Muscle of leg (tissue), 11 donors: ENCODE measurements around the gene C16orf86. TPM values are rescaled to one million over a fixed set of nuclear protein-coding genes. Genes with fewer than 3 reads are reported as not detected.

ENCODE experiments used
- DNase-seq: peaks from one replicate; pipeline ENCODE4 v3.0.0; 2013
- H3K27ac ChIP-seq: one replicate; pipeline ENCODE4 v1.5.1; 2013; ENCODE audit warnings: mild to moderate bottlenecking, low read length, control low read depth
- H3K27me3 ChIP-seq: one replicate; pipeline ENCODE4 v1.6.1; 2013; ENCODE audit warnings: low read length; ENCODE audit not compliant: control insufficient read depth, insufficient read depth
- H3K36me3 ChIP-seq: one replicate; pipeline ENCODE4 v1.6.1; 2013; ENCODE audit warnings: low read length; ENCODE audit not compliant: control insufficient read depth, insufficient read depth
- H3K4me1 ChIP-seq: one replicate; pipeline ENCODE4 v1.6.1; 2013; ENCODE audit warnings: low read length; ENCODE audit not compliant: control insufficient read depth, insufficient read depth
- H3K4me3 ChIP-seq: one replicate; pipeline ENCODE4 v1.5.1; 2013; ENCODE audit warnings: low read length, control low read depth
- H3K9me3 ChIP-seq: replicated peaks from 2 replicates; pipeline ENCODE4 v1.6.1; 2013; ENCODE audit warnings: low read depth, low read length; ENCODE audit not compliant: control insufficient read depth
- WGBS: methylation state at CpG from one replicate; pipeline ENCODE4 v1.1.5; 2013; ENCODE audit warnings: missing lambda C conversion rate; ENCODE audit not compliant: insufficient coverage; 5-methylcytosine and 5-hydroxymethylcytosine counted together
- polyA plus RNA-seq, 8 donors: library from polyadenylated mRNA; unstranded; fragments of 120-200 nt; gene quantifications; one replicate each; pipeline versions ENCODE4 v1.2.1 to v1.2.3, GENCODE V29; 2013; ENCODE audit warnings: inconsistent platforms in 1 of 8, low replicate concordance in 1 of 8; ENCODE audit not compliant: insufficient read length in 8 of 8, insufficient read depth in 1 of 8
- total RNA-seq: library from RNA; stranded (reverse); fragments of 120-200 nt; gene quantifications from one replicate; pipeline ENCODE4 v1.2.4, GENCODE V29; 2013

Gene C16orf86
- total and polyA plus RNA-seq, 9 donors, result 2.1 to 4.3 (median 2.6) TPM

GRCh38 chr16:67710607-67711006, 44.0 kb downstream of the C16orf86 start:
- H3K9me3 ChIP-seq, result no peaks in the 10 kb centered on the region
- no peaks in the 10 kb centered on the region for H3K4me1 ChIP-seq
- no peak overlapping the region for H3K4me3 ChIP-seq
- DNase-seq, result no peak
- H3K27ac ChIP-seq, result no peak overlapping the region
- 87% methylated on average over 3 of the region's 6 CpGs for WGBS
- H3K36me3 ChIP-seq, result peaks cover 7% of the 10 kb centered on the region
- H3K27me3 ChIP-seq, result no peaks in the 10 kb centered on the region

DNA sequence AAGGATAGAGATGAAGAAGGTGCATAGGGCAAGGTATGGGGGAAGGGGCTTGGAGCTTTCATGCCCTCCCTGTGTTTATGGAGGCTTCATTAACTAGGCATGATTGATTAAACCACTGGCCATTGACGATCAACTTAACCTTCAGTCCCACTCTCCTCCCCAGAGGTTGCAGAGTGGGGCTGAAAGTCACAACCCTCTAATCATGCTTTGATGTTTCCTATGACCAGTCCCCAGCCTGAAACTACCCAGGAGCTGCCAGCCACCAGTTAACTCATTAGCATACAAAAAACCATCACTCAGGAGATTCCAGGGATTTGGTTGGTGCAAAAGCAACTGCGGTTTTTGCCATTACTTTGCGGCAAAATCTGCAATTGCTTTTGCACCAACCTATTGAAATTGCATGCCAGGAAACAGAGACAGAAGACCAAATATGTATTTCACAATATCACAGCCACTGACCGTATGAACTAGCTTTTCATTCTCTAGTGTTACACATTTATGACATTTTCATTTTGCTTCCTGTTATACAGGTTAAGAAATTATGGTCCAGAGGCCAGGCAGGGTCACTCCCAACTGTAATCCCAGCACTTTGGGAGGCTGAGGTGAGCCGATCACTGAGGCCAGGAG, 47.1 kb downstream of the C16orf86 start:
- Histone ChIP-seq H3K27ac (no peak overlapping the region), H3K4me1 (peaks cover 7% of the 10 kb centered on the region), H3K4me3 (no peak overlapping the region), H3K9me3 (no peaks in the 10 kb centered on the region), H3K36me3 (peaks cover 7% of the 10 kb centered on the region), H3K27me3 (no peaks in the 10 kb centered on the region)
- WGBS, result no CpG with 5 or more reads among the region's 5 CpGs
- no peak for DNase-seq

GRCh38 chr16:67714522-67714921, 47.9 kb downstream of the C16orf86 start:
- Histone ChIP-seq H3K36me3 (peaks cover 7% of the 10 kb centered on the region), H3K9me3 (no peaks in the 10 kb centered on the region), H3K4me1 (peaks cover 8% of the 10 kb centered on the region), H3K4me3 (no peak overlapping the region), H3K27me3 (no peaks in the 10 kb centered on the region), H3K27ac (no peak overlapping the region)
- no CpG with 5 or more reads among the region's 1 CpG for WGBS
- no peak for DNase-seq

DNA sequence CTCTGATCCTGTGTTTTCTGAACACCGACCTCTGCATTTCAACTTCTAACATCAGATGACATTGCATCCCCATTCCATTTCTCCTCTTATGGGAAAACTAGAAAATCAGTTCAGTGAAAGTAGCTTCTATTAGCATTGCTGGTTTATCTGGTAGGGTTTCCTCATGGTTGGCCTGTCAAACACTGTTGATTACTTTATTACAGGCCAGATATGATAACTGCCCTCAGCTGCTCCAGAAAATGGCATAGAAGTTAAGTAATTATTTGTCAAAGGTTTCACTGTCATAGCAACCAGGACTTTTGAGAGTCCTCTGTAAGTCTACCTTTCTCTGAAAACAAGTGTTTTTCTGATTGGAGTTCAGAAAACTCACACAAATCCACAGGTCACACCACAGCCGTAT, 49.5 kb downstream of the C16orf86 start:
- WGBS, result 83% methylated on average over 1 of the region's 2 CpGs
- Histone ChIP-seq H3K4me1 (peaks cover 16% of the 10 kb centered on the region), H3K36me3 (peaks cover 7% of the 10 kb centered on the region), H3K9me3 (no peaks in the 10 kb centered on the region), H3K27ac (no peak overlapping the region), H3K4me3 (no peak overlapping the region), H3K27me3 (no peaks in the 10 kb centered on the region)
- no peak for DNase-seq

Other genes starting within 250 kb of the C16orf86 start
- gene HSD11B2, start 235.7 kb upstream of the C16orf86 start, total RNA-seq, result 5.3 TPM
- gene HSD11B2, start 235.7 kb upstream of the C16orf86 start, polyA plus RNA-seq, result 10 to 100 TPM in 1 of 8 donors, 1 to 10 TPM in 7; 3.7 to 14.5 (median 7.9) TPM
- gene ATP6V0D1, start 185.7 kb upstream of the C16orf86 start, total RNA-seq, result 43.5 TPM
- 10 to 100 TPM; 58.0 to 69.0 (median 67.0) TPM for gene ATP6V0D1, start 185.7 kb upstream of the C16orf86 start, polyA plus RNA-seq
- not detected for gene AGRP, start 183.3 kb upstream of the C16orf86 start, total RNA-seq
- not detected for gene AGRP, start 183.3 kb upstream of the C16orf86 start, polyA plus RNA-seq
- gene RIPOR1, start 138.0 kb upstream of the C16orf86 start, total RNA-seq, result 20.2 TPM
- 10 to 100 TPM; 34.8 to 59.5 (median 50.5) TPM for gene RIPOR1, start 138.0 kb upstream of the C16orf86 start, polyA plus RNA-seq
- 27.4 TPM for gene CTCF, start 104.3 kb upstream of the C16orf86 start, total RNA-seq
- 10 to 100 TPM; 37.6 to 52.3 (median 42.3) TPM for gene CTCF, start 104.3 kb upstream of the C16orf86 start, polyA plus RNA-seq
- 0.18 TPM for gene CARMIL2, start 21.7 kb upstream of the C16orf86 start, total RNA-seq
- 1 to 10 TPM in 2 of 8 donors, under 1 TPM in 6; 0.17 to 1.2 (median 0.53) TPM for gene CARMIL2, start 21.7 kb upstream of the C16orf86 start, polyA plus RNA-seq
- gene ACD, start 6.6 kb upstream of the C16orf86 start, total RNA-seq, result 14.0 TPM
- 10 to 100 TPM; 13.7 to 19.3 (median 16.5) TPM for gene ACD, start 6.6 kb upstream of the C16orf86 start, polyA plus RNA-seq
- gene PARD6A, start 5.9 kb upstream of the C16orf86 start, total RNA-seq, result 1.3 TPM
- gene PARD6A, start 5.9 kb upstream of the C16orf86 start, polyA plus RNA-seq, result 1 to 10 TPM in 5 of 8 donors, under 1 TPM in 3; 0.59 to 1.8 (median 1.3) TPM
- gene ENKD1, start 64 bp upstream of the C16orf86 start, total RNA-seq, result 10.2 TPM
- gene ENKD1, start 64 bp upstream of the C16orf86 start, polyA plus RNA-seq, result 10 to 100 TPM in 1 of 8 donors, 1 to 10 TPM in 7; 8.1 to 13.4 (median 9.0) TPM
- 11.4 TPM for gene GFOD2, start 52.5 kb downstream of the C16orf86 start, total RNA-seq
- 10 to 100 TPM; 13.1 to 18.3 (median 14.1) TPM for gene GFOD2, start 52.5 kb downstream of the C16orf86 start, polyA plus RNA-seq
- gene RANBP10, start 139.7 kb downstream of the C16orf86 start, total RNA-seq, result 7.1 TPM
- gene RANBP10, start 139.7 kb downstream of the C16orf86 start, polyA plus RNA-seq, result 10 to 100 TPM; 13.6 to 24.1 (median 20.4) TPM
- gene TSNAXIP1, start 140.1 kb downstream of the C16orf86 start, total RNA-seq, result 0.89 TPM
- 1 to 10 TPM in 7 of 8 donors, under 1 TPM in 1; 0.80 to 1.9 (median 1.5) TPM for gene TSNAXIP1, start 140.1 kb downstream of the C16orf86 start, polyA plus RNA-seq
- 29.4 TPM for gene THAP11, start 175.5 kb downstream of the C16orf86 start, total RNA-seq
- gene THAP11, start 175.5 kb downstream of the C16orf86 start, polyA plus RNA-seq, result 10 to 100 TPM; 25.3 to 29.5 (median 27.2) TPM
- 47.8 TPM for gene NUTF2, start 180.1 kb downstream of the C16orf86 start, total RNA-seq
- 100 to 1,000 TPM; 125 to 136 (median 128) TPM for gene NUTF2, start 180.1 kb downstream of the C16orf86 start, polyA plus RNA-seq
- gene CENPT, start 180.9 kb downstream of the C16orf86 start, total RNA-seq, result 32.0 TPM
- 10 to 100 TPM; 31.2 to 47.9 (median 39.8) TPM for gene CENPT, start 180.9 kb downstream of the C16orf86 start, polyA plus RNA-seq
- 56.9 TPM for gene EDC4, start 206.2 kb downstream of the C16orf86 start, total RNA-seq
- 100 to 1,000 TPM; 100 to 124 (median 114) TPM for gene EDC4, start 206.2 kb downstream of the C16orf86 start, polyA plus RNA-seq
- 0.75 TPM for gene NRN1L, start 218.1 kb downstream of the C16orf86 start, total RNA-seq
- gene NRN1L, start 218.1 kb downstream of the C16orf86 start, polyA plus RNA-seq, result 1 to 10 TPM in 1 of 8 donors, under 1 TPM in 5, not detected in 2; 0.24 to 1.3 (median 0.79) TPM
- gene PSKH1, start 226.4 kb downstream of the C16orf86 start, total RNA-seq, result 8.6 TPM
- 10 to 100 TPM; 18.1 to 26.1 (median 24.5) TPM for gene PSKH1, start 226.4 kb downstream of the C16orf86 start, polyA plus RNA-seq